ENCODE results near the gene CXCL13. TPM values are rescaled to one million over a fixed set of nuclear protein-coding genes. Genes with fewer than 3 reads are reported as not detected.
A peak's percentile ranks its signal among the peaks of the same experiment; 100 is the strongest.
"Not testable (repeated sequence)": the region's sequence is repeated elsewhere in the genome, so short reads cannot be mapped to it uniquely, and the experiment has no call there.

The CXCL13 gene
- total RNA-seq, 6 donors from 2014 or later: 0.52 to 4.7 (median 0.76) TPM; not detected in 1

DNA sequence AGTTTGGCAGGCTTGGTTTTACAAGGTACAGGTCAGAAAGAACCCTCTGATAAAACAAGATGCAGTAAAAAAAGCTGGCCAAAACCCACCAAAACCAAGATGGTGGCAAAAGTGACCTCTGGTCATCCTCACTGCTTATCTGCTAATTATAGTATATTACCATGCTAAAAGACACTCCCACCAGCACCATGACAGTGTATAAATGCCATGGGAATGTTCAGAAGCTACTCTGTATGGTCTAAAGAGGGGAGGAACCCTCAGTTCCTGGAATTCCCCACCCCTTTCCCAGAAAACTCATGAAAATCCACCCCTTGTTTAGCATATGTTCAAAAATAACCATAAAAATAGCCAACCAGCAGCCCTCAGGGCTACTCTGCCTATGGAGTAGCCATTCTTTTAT, 38.1 kb upstream of the CXCL13 start:
- no peak overlapping the region for H3K4me3 ChIP-seq
- DNase-seq: no peak
- no peak for ATAC-seq (ENCODE audit: low FRiP score in 2 of 2)
- no peaks in the 10 kb centered on the region for H3K36me3 ChIP-seq
- no peaks in the 10 kb centered on the region for H3K9me3 ChIP-seq
- peaks cover 0 to 19% (median 6%) of the 10 kb centered on the region in 4 donors for H3K4me1 ChIP-seq
- no peaks in the 10 kb centered on the region for H3K27me3 ChIP-seq
- H3K27ac ChIP-seq: no peak overlapping the region
- TF ChIP-seq POLR2AphosphoS5 (IDR thresholded peaks at IDR 0.05) (no peak), POLR2A (IDR thresholded peaks at IDR 0.05) (no peak), CTCF (IDR thresholded peaks at IDR 0.05) (no peak), EP300 (IDR thresholded peaks at IDR 0.05) (no peak)

GRCh38 chr4:77570508-77571214, 35.0 kb upstream of the CXCL13 start:
- H3K27me3 ChIP-seq; H3K4me1 ChIP-seq; H3K36me3 ChIP-seq; H3K9me3 ChIP-seq; H3K27ac ChIP-seq; H3K4me3 ChIP-seq; ATAC-seq (ENCODE audit: low FRiP score in 2 of 2): not testable (repeated sequence)
- DNase-seq: peak in 1 of 2 donors; percentile 72
- WGBS, 2 donors: 92 to 93% methylated on average over 7 to 31 of the region's 32 CpGs

DNA sequence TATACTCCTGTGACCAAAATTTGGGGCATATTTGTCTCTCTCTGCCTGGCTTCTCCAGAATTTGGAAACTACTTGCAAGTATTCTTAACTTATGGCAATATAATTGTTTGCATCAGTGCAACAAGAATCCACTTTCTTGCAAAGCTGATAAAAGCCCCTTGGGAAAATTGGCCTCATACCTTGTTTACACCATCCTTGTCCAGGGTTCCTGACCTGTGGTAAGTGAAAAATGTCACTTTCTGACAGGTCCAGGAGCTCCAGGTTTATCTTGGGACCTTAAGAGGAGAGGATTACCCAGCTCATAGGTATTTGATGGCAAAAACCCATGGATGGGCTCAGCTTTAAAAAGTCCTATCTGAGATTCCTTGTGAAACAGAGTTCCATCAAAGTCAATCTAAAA, 29.3 kb upstream of the CXCL13 start:
- Histone ChIP-seq H3K9me3 (no peaks in the 10 kb centered on the region), H3K4me3 (no peak overlapping the region), H3K27me3 (no peaks in the 10 kb centered on the region), H3K4me1 (peaks cover 0 to 8% (median 5%) of the 10 kb centered on the region in 4 donors), H3K27ac (no peak overlapping the region), H3K36me3 (no peaks in the 10 kb centered on the region)
- TF ChIP-seq EP300 (IDR thresholded peaks at IDR 0.05): no peak
- no peak for TF ChIP-seq CTCF (IDR thresholded peaks at IDR 0.05)
- no peak for TF ChIP-seq POLR2A (IDR thresholded peaks at IDR 0.05)
- no peak for TF ChIP-seq POLR2AphosphoS5 (IDR thresholded peaks at IDR 0.05)
- no peak for ATAC-seq (ENCODE audit: low FRiP score in 2 of 2)
- no peak for DNase-seq

DNA sequence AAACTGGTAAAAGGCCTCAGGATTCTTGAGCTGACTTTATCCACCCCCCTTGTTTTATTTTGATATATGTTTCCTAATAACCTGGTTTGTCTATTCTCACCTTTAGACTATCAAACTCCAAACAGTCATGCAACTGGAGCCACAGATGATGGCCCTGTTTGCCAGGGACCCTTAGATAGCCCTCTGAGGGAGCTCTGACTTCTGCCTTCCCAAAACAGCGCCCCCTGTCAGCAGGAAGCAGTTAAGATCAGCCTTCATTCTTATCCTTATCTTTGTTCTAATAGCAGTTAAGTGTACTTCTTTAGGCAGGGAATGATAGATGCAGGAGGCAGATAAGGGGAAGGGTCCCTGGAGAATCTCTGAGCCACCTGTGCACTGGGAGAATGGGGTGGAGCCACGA, 27.5 kb upstream of the CXCL13 start:
- peaks cover 0 to 8% (median 5%) of the 10 kb centered on the region in 4 donors for H3K4me1 ChIP-seq
- ATAC-seq (ENCODE audit: low FRiP score in 2 of 2): no peak
- H3K36me3 ChIP-seq: no peaks in the 10 kb centered on the region
- TF ChIP-seq POLR2AphosphoS5 (IDR thresholded peaks at IDR 0.05): no peak
- TF ChIP-seq POLR2A (IDR thresholded peaks at IDR 0.05): no peak
- TF ChIP-seq EP300 (IDR thresholded peaks at IDR 0.05): no peak
- TF ChIP-seq CTCF (IDR thresholded peaks at IDR 0.05): no peak
- H3K27me3 ChIP-seq: no peaks in the 10 kb centered on the region
- H3K9me3 ChIP-seq: no peaks in the 10 kb centered on the region
- H3K4me3 ChIP-seq: no peak overlapping the region
- H3K27ac ChIP-seq: no peak overlapping the region
- WGBS, 2 donors: 38 to 51% methylated on average over 2 of the region's 2 CpGs
- no peak for DNase-seq

GRCh38 chr4:77579406-77580076, 26.1 kb upstream of the CXCL13 start:
- Histone ChIP-seq H3K27ac (peak overlapping the region in 2 of 4 donors; percentile 35 to 40), H3K4me1 (peaks cover 0 to 8% (median 5%) of the 10 kb centered on the region in 4 donors), H3K36me3 (no peaks in the 10 kb centered on the region), H3K27me3 (no peaks in the 10 kb centered on the region), H3K9me3 (no peaks in the 10 kb centered on the region), H3K4me3 (no peak overlapping the region)
- WGBS, 2 donors: 46 to 59% methylated on average over 2 of the region's 2 CpGs
- DNase-seq (no peak), ATAC-seq (ENCODE audit: low FRiP score in 2 of 2) (peak; percentile 92 to 94)
- TF ChIP-seq POLR2AphosphoS5 (IDR thresholded peaks at IDR 0.05): no peak
- no peak for TF ChIP-seq EP300 (IDR thresholded peaks at IDR 0.05)
- TF ChIP-seq CTCF (IDR thresholded peaks at IDR 0.05): no peak
- no peak for TF ChIP-seq POLR2A (IDR thresholded peaks at IDR 0.05)

All from upper lobe of left lung (tissue), 6 donors.